ENCODE data around the gene N4BP2L1.

The N4BP2L1 gene

DNA sequence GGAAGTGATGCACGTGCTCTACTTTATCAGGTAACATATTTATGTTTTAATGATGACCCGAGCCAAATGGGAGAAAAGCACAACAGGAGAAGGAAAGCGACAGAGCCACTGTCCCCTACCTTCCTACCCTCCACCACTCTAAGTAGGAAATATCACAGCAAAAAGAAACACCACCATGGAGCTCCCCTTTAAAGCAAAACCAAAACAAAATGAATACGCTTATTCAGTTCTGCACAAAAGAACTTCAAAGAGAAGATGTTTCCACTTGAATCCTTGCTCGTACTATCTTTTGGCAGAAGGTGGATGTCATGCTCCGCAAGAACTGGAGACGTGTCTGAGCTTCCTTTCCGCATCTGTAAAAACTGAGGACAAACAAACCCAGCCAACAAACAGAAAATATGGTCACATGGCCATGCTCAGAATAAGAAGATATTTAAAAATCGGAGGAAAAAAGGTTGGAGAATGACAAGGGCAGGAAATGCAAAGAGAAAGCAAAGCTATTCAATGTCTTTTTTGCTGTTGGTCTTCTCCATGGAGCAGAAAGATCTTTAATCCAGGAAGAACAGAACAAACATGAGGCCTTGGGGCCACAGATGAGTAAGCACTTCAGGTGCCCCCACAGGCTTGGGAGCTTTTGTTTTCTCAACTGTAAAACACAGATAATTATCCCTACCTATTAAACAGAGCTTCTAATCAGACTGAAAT is 19.5 kb downstream of the N4BP2L1 start:
- no peak overlapping the region for H3K27ac ChIP-seq (ENCODE audit: low read length)
- no peak overlapping the region for H3K4me2 ChIP-seq (ENCODE audit: low read depth, low read length)
- no peak for DNase-seq
- H3K9ac ChIP-seq (ENCODE audit: low read length), result no peak overlapping the region
- no peaks in the 10 kb centered on the region for H3K9me3 ChIP-seq (replicated peaks; ENCODE audit: insufficient read depth, low read length)
- H3K36me3 ChIP-seq (replicated peaks; ENCODE audit: insufficient read depth, low read length), result no peaks in the 10 kb centered on the region
- TF ChIP-seq, protein P1, sequence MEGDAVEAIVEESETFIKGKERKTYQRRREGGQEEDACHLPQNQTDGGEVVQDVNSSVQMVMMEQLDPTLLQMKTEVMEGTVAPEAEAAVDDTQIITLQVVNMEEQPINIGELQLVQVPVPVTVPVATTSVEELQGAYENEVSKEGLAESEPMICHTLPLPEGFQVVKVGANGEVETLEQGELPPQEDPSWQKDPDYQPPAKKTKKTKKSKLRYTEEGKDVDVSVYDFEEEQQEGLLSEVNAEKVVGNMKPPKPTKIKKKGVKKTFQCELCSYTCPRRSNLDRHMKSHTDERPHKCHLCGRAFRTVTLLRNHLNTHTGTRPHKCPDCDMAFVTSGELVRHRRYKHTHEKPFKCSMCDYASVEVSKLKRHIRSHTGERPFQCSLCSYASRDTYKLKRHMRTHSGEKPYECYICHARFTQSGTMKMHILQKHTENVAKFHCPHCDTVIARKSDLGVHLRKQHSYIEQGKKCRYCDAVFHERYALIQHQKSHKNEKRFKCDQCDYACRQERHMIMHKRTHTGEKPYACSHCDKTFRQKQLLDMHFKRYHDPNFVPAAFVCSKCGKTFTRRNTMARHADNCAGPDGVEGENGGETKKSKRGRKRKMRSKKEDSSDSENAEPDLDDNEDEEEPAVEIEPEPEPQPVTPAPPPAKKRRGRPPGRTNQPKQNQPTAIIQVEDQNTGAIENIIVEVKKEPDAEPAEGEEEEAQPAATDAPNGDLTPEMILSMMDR (IDR thresholded peaks at IDR 0.05; ENCODE audit: low read length), result no peak
- TF ChIP-seq EZH2 (optimal IDR thresholded peaks at IDR 0.05; ENCODE audit: low read depth, low read length) (no peak), EZH2phosphoT487 (IDR thresholded peaks at IDR 0.05; ENCODE audit: low read length) (no peak)
- no peaks in the 10 kb centered on the region for H4K20me1 ChIP-seq (ENCODE audit: insufficient read depth, low read length)
- H3K4me1 ChIP-seq (ENCODE audit: low read length), result no peaks in the 10 kb centered on the region
- H3K27me3 ChIP-seq (replicated peaks; ENCODE audit: insufficient read depth, low read length), result no peaks in the 10 kb centered on the region
- H3F3A ChIP-seq (ENCODE audit: insufficient read depth, low read length), result no peaks in the 10 kb centered on the region
- no peak overlapping the region for H2AFZ ChIP-seq (ENCODE audit: low read length)
- H3K9me2 ChIP-seq (replicated peaks; ENCODE audit: insufficient read depth, low read length), result no peaks in the 10 kb centered on the region
- H3K4me3 ChIP-seq (ENCODE audit: low read length), result no peak overlapping the region
- H3K79me2 ChIP-seq (ENCODE audit: low read length), result peaks cover 3% of the 10 kb centered on the region; the same call in 1 of the 2 replicates

- no peaks in the 10 kb centered on the region for H3K9me3 ChIP-seq (replicated peaks; ENCODE audit: insufficient read depth, low read length)
- no peaks in the 10 kb centered on the region for H3K27me3 ChIP-seq (replicated peaks; ENCODE audit: insufficient read depth, low read length)
- no peak overlapping the region for H3K4me2 ChIP-seq (ENCODE audit: low read depth, low read length)
- H3K9me2 ChIP-seq (replicated peaks; ENCODE audit: insufficient read depth, low read length), result no peaks in the 10 kb centered on the region
- H3F3A ChIP-seq (ENCODE audit: insufficient read depth, low read length), result no peaks in the 10 kb centered on the region
- H4K20me1 ChIP-seq (ENCODE audit: insufficient read depth, low read length), result no peaks in the 10 kb centered on the region
- H3K4me3 ChIP-seq (ENCODE audit: low read length), result no peak overlapping the region
- no peak for DNase-seq
- H3K4me1 ChIP-seq (ENCODE audit: low read length), result no peaks in the 10 kb centered on the region
- no peak overlapping the region for H3K9ac ChIP-seq (ENCODE audit: low read length)
- TF ChIP-seq, protein P1 (IDR thresholded peaks at IDR 0.05; ENCODE audit: low read length), result no peak
- no peak for TF ChIP-seq EZH2 (optimal IDR thresholded peaks at IDR 0.05; ENCODE audit: low read depth, low read length)
- no peak for TF ChIP-seq EZH2phosphoT487 (IDR thresholded peaks at IDR 0.05; ENCODE audit: low read length)
- H3K36me3 ChIP-seq (replicated peaks; ENCODE audit: insufficient read depth, low read length), result no peaks in the 10 kb centered on the region
- H3K79me2 ChIP-seq (ENCODE audit: low read length), result peaks cover 3% of the 10 kb centered on the region; the same call in 1 of the 2 replicates
- H3K27ac ChIP-seq (ENCODE audit: low read length), result no peak overlapping the region
- no peak overlapping the region for H2AFZ ChIP-seq (ENCODE audit: low read length)
These were observed 20.1 kb downstream of the N4BP2L1 start for GRCh38 chr13:32407854-32408253.

DNA sequence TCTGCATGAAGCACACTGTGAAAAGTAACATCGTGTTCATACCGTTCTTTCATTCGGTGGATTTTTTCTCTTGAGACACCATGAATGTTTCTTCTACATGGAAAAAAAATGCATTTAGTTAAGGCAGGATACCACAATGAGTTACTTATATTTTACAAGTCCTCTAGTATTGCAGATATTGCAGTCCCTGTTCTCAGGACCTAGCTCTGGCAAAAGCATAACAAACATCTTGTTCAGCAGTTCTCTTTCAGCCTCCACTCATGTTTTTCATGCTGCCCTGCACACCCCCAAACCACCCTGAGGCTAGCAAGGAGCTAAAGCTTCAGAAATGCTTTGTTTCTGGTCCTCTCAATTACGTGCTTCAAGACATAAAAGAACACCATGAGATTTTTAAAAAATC is 24.8 kb downstream of the N4BP2L1 start:
- no peaks in the 10 kb centered on the region for H3K4me1 ChIP-seq (ENCODE audit: low read length)
- H3K27me3 ChIP-seq (replicated peaks; ENCODE audit: insufficient read depth, low read length), result no peaks in the 10 kb centered on the region
- no peak overlapping the region for H3K9ac ChIP-seq (ENCODE audit: low read length)
- H3K27ac ChIP-seq (ENCODE audit: low read length), result no peak overlapping the region
- no peaks in the 10 kb centered on the region for H3K9me3 ChIP-seq (replicated peaks; ENCODE audit: insufficient read depth, low read length)
- no peak overlapping the region for H3K4me3 ChIP-seq (ENCODE audit: low read length)
- H3K4me2 ChIP-seq (ENCODE audit: low read depth, low read length), result no peak overlapping the region
- no peak overlapping the region for H2AFZ ChIP-seq (ENCODE audit: low read length)
- no peak for TF ChIP-seq EZH2phosphoT487 (IDR thresholded peaks at IDR 0.05; ENCODE audit: low read length)
- TF ChIP-seq EZH2 (optimal IDR thresholded peaks at IDR 0.05; ENCODE audit: low read depth, low read length), result no peak
- TF ChIP-seq, protein P1 (IDR thresholded peaks at IDR 0.05; ENCODE audit: low read length), result no peak
- no peak for DNase-seq
- H3K9me2 ChIP-seq (replicated peaks; ENCODE audit: insufficient read depth, low read length), result no peaks in the 10 kb centered on the region
- peaks cover 2% of the 10 kb centered on the region; the same call in 1 of the 2 replicates for H3K79me2 ChIP-seq (ENCODE audit: low read length)
- H4K20me1 ChIP-seq (ENCODE audit: insufficient read depth, low read length), result no peaks in the 10 kb centered on the region
- no peaks in the 10 kb centered on the region for H3K36me3 ChIP-seq (replicated peaks; ENCODE audit: insufficient read depth, low read length)
- no peaks in the 10 kb centered on the region for H3F3A ChIP-seq (ENCODE audit: insufficient read depth, low read length)
